ENCODE results near the gene ENO1.
"Not testable (repeated sequence)": the region's sequence is repeated elsewhere in the genome, so short reads cannot be mapped to it uniquely, and the experiment has no call there.

Gene ENO1

DNA sequence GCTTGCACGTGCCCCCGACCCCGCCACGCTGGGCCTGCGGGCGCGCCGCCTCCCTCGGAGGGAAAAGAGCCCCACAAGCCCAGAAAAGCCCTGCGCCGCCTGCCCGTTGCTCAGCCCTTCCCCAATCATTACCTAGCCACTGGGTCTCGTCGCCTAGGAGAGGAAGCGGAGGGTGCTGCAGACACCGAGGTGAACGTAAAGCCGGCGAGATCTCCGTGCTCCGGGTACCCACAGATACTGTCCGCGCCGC is at the start of gene ENO1:
TSS of gene ENO1 (minus strand) at position 239 of the 250 bp plus-strand sequence. CDS start 3,778 bp downstream, outside the sequence.
- in situ Hi-C loops (cut with HindIII; ENCODE audit: low sequenced_read_pairs) = no loop called here

DNA sequence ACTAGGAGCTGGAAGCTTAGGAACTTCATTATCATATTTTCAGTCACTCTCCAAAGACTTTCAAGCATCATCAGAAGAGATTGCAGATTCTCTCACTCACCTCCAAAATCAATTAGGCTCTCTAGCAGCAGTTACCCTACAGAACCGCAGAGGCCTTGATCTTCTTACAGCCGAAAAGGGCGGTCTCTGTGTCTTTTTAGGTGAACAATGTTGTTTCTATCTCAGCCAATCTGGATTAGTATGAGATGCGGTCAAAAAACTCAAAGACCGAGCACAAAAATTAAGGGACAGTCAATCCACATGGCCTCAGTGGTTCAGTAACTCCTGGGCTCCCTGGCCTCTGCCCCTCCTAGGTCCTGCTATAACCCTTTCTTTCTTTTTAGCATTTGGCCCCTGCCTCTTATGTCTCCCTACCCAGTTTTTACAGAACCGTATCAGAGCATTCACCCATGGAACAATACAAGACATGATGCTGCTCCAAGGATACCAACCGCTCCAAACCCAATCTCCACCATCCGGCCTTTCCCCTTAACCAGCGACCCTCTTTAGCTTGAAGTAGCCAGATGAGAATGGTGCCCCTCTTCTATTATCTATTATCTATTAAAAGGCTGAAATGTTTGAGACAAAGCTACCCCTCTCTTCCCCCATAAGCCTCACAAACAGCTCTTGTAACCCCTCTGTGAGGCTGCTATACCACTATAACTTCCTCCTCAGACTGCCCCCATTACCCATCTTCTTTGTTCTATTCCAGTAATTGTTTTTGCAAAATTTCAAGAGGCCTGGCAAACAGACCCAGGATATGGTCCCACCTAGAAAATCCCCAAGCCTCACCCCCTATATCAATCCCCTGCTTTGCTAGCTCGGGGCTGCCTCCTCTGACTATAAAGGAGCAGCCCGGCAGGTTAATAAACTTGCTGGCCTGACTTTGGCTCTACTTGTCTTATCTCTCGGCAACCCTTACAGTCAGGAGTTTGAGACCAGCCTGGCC is 48.5 kb upstream of the ENO1 start:
- in situ Hi-C loops (cut with HindIII; ENCODE audit: low sequenced_read_pairs) = no loop called here

DNA sequence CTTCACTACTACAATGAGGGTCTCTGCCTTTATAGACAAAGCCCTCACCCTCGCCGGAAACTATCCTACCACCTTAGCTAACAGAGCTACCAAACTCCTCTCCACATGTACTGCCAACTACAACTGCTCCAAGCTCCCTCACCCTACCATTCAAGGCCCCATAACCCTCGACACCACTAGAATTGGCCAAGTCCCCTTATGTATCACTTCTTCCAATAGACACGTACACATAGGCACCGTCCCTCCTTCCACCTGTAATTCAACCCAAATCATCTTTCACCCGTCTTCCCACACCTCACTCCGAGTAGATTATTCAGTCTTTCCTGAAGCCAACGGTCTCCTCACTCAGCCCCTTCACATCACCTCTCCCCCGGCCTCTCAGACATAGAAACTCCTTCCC is 47.5 kb upstream of the ENO1 start:
- in situ Hi-C loops (cut with HindIII; ENCODE audit: low sequenced_read_pairs) = no loop called here

DNA sequence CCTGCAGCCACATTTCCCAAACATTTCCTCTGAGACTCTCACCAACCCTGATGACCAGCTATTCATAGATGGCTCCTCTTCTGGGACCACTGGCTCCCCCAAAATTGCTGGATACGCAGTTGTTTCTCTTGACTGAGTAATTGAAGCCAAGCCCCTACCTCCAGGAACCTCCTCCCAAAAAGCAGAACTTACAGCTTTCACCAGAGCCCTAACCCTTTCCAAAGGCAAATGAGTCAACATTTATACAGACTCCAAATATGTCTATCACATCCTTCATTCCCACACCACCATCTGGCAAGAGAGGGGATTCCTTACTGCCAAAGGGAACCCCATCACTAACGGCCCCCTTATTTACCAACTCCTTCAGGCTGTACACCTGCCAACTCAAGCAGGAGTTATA is 46.9 kb upstream of the ENO1 start:
- in situ Hi-C loops (cut with HindIII; ENCODE audit: low sequenced_read_pairs) = no loop called here

DNA sequence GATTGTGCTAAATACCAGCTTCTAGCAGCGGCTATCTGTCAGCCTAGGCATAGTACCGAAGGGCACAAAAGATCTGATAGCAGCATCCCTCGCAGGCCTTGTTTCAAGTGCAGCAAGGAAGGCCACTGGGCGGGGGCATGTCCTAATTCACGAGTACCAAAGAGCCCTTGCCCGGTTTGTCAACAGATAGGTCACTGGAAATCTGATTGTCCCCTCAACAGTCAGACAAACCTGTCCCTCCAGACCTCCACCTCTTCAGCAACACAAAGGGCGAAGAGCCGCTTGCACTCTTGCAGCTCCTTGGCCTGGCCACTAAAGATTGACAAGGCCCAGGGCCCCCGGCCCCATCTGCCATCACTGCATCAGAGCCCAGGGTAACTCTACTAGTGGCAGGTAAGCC is 44.5 kb upstream of the ENO1 start:
- in situ Hi-C loops (cut with HindIII; ENCODE audit: low sequenced_read_pairs) = no loop called here

DNA sequence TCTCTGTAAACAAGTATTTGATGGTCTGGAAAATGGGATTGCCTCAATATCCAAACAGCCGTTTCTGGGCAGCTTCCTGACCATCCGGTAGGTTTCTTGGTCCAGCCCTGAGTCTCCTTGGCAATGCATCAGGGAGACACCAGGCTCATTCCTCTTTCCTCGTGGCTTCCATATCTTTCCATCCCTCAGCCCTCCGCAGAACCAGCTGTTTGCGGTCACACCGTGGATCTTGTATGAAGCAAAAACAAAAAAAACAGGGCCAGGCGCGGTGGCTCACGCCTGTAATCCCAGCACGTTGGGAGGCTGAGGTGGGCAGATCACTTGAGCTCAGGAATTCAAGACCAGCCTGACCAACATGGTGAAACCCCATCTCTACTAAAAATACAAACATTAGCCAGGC is 39.0 kb upstream of the ENO1 start:
- in situ Hi-C loops (cut with HindIII; ENCODE audit: low sequenced_read_pairs) = not testable (repeated sequence)

DNA sequence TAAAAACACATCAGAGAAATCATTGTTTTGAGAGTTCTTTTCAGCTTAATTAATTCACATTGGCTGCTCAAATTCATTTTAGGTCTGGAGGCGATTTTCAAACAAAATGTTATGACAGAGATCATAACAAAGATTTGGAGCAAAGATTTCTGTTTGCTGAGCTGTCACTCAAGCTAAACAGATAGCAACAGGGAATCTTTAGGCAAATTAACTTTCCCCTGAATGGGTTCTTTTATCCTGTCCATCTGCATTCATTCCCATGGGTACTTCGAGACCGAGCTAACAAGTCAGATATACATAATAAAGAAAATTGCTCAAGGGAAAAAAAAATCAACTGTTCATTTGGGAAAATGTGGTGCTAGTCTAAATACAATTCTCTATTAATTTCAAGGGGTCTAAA is 37.0 kb upstream of the ENO1 start:
- in situ Hi-C loops (cut with HindIII; ENCODE audit: low sequenced_read_pairs) = no loop called here

DNA sequence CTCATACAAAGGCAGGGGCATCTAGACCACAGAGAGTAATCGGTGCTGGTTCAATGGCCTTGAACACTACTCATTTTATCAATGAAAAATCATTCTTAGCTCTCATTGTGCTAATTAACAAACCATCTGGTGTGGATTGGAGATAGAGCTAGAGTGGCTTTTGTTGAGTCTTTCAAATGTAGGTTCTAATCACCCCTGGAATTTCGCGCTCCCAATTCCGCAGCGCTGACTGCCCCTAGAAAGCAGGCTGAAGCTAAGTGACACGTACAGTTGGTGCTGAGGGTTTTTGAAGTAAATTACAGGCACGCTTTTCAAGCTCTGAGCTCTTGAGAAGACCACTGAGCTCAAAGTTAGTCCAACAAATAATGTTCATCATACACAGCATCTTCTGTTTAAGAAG is 36.0 kb upstream of the ENO1 start:
- in situ Hi-C loops (cut with HindIII; ENCODE audit: low sequenced_read_pairs) = no loop called here

DNA sequence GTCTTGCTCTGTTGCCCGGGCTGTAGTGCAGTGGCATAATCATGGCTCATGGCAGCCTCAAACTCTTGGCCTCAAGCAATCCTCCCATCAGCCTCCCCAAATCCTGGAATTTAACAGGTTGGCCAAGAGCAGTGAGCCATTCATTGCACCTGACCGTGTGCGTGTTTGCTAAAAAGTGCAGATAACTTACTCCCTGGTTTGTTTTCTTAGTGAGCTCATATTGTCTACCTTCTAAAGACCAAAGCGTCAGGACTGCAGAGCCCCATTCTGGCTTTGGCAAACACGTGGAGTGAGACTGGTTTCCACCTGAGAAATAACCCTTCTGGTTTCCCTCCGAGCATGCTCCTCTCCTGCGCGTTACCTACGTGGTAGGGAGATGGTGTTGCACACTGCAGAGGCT is 35.0 kb upstream of the ENO1 start:
- in situ Hi-C loops (cut with HindIII; ENCODE audit: low sequenced_read_pairs) = no loop called here

DNA sequence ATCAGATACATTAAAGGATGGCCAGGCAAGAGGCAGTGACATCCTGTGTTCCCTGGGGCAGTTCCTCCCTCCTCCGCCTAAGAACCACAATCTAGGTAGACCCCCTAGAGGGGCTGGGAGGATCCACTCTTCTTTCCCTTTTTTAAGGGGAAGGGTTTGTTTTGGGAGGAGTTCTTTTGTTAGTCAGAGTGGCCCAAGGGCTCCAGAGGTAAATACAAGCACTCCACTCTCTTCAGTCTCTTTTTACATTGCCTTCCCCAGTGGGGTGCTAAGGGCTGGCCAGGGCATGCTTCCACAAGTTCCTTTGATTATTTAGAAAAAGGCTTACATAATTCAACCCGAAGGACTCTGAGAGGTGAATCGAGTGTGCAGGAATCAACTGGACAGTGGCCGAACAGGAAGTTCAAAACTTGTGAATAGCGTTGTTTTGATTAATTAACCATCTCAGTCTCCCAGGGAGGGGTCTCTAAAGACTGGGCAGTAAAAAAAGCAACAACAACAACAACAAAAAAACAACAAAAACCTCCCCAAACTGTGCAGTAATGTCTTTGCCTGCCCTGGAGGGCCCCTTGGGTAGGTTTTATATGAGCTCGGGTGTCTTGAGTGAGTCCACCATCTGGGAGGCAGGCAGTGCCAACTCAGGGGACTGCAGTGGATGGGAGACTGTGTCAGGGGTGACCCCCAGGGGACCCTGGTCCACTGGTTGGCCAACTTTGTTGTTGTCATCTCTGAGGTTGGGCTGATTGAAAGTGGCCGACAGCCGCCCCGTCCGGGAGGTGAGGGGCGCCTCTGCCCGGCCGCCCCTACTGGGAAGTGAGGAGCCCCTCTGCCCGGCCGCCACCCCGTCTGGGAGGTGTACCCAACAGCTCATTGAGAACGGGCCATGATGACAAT is 33.2 kb upstream of the ENO1 start:
- in situ Hi-C loops (cut with HindIII; ENCODE audit: low sequenced_read_pairs) = no loop called here

DNA sequence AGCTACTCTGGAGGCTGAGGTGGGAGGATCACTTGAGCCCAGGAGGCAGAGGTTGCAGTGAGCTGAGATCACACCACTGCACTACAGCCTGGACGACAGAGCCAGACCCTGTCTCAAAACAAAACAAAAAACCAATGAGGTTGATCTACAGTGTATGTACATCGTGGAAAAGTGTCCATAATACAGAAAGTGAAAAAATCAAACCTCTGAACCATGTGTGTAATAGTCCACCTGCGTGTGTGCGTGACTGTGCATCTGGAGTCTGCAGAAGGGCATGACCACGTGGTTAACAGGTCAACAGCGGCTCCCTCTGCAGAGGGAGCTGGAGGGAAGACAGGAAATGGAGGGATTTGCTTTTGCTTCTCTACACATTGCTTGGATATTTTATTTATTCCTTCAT is 32.4 kb upstream of the ENO1 start:
- in situ Hi-C loops (cut with HindIII; ENCODE audit: low sequenced_read_pairs) = no loop called here

DNA sequence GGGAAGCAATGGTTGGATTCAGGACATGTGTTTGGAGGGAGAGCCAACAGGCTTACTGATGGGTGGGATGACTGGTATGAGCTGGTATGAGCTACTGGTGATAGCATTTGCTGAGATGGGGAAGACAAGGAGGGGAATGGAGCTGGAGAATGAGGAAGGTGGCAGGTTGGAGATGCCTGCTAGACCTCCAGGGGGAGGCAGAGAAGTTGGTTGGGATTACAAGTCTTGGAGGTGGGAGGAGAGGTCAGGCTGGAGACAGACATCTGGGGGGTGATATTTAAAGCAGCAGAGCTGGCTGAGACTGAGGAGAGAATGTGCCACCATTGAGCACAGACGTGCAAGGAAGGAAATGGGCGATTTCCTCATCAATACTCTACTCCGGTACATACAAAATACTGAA is 31.8 kb upstream of the ENO1 start:
- in situ Hi-C loops (cut with HindIII; ENCODE audit: low sequenced_read_pairs) = no loop called here

DNA sequence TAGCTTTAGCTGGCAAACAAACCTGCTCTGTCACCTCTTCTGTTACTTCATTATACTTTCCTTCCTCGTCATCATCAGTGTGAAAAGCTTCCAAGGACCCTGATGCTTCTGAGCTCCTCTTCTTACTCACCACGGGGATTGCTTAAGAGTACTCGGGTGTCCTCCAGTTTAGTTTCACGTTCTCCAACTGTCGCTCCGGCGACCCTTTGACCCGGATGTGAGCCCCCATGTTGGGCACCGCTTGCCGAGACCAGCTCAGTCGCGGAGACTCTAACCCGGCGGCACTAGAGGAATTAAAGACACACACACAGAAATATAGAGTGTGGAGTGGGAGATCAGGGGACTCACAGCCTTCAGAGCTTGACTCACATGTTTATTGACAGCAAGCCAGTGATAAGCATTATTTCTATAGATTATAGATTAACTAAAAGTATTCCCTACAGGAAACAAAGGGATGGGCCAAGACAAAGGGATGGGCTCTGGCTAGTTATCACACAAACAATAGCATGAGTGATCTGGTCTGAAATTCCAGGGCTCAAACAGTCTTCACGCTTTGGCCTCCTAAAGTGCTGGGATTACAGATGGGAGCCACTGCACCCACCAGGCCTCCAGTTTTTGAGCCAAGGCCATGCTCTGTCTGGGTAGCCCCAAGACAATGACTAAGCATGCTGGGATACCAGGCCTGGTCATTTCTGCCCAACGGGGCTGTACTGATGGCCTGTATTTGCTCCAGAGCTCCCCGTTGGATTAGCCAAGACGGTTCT is 30.1 kb upstream of the ENO1 start:
- in situ Hi-C loops (cut with HindIII; ENCODE audit: low sequenced_read_pairs) = loop anchor here (5.0 kb wide), 1 partner anchor 44 kb away; no protein-coding TSS in a partner anchor

DNA sequence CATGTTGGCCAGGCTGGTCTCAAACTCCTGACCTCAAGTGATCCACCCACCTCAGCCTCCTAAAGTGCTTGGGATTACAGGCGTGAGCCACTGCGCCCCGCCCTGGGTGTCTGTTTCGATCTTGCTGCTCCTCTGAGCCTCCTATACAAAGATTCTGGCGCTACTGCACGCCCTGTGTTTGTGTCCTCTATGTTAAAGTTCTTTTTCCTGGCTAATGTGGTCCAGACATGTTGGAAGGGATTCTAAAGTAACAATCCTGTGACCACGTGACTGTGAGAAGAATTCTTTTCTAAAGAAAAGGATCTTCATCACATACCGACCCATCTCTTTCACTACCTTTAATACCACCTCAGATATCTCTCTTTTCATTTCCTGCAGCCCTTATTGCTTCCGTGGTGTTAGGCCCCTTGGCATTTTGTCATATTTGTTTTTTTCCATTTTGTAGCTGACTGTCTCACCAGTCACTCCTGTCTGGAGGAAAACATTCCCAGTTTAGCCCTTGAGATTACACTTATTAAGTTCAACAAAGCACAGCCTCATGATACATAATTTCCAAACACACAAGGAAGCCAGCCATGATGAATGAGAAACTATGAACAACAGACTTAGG is 27.2 kb upstream of the ENO1 start:
- in situ Hi-C loops (cut with HindIII; ENCODE audit: low sequenced_read_pairs) = loop anchor here (5.0 kb wide), 1 partner anchor 47 kb away; no protein-coding TSS in a partner anchor

DNA sequence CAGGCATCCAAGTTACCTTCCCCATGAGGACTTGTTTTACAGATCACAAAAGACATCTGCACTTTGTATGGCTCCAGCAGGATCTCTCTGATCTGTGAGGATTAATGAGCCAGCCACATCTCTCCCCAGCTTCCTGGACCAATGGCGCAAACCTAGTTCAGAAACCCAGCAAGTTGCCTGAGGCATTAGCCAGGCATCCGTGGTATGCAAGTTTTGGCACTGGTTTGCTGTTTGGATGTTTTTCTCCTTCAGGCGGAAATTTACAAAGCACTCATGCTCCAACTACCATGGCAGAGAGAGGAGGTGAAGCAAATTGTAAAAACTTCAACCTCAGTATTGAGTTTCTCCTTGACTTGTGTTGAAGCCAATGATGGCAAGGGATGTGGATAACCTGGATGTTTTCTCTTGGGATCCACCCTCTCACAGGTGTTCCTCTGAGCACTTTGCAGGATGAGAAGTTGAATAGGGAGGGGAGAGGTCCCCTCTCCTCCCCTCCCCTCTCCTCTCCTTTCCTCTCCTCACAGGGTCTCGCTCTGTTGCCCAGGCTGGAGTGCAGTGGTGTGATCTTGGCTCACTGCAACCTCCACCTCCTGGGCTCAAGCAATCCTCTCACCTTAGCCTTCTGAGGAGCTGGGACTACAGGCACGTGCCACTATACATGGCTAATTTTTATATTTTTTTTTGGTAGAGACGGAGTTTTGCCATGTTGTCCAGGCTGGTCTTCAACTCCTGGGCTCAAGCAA is 25.6 kb upstream of the ENO1 start:
- in situ Hi-C loops (cut with HindIII; ENCODE audit: low sequenced_read_pairs) = no loop called here

DNA sequence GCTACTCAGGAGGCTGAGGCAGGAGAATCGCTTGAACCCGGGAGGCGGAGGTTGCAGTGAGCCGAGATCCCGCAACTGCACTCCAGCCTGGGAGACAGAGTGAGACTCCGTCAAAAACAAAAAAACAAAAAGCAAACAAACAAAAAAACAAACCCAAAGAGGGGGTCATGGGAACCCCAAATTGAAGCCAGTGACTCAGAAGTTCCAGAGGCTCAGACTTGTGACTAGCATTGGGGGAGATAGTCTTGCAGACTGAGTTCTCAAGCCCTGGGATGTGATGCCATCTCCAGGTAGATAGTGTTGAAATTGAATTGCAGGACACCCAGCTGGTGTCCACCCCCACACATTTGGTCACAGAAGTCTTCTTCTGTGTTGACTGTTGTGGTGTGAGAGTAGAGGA is 24.9 kb upstream of the ENO1 start:
- in situ Hi-C loops (cut with HindIII; ENCODE audit: low sequenced_read_pairs) = no loop called here

DNA sequence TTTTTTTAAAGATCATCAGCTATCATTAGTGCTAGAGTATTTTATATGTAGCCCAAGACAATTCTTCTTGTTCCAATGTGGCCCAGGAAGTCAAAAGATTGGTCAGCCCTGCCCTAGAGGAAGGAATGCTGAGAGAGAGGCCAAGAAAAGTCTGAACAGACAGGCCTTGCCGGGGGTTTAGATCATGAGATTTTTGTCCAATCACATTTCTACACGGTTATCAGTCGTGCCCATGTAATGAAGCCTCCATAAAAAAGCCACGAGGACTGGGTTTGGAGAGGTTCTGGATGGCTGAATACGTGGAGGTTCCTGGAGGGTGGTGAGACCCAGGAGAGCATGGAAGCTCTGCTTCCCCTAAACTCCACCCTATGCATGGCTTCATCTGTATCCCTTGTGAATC is 24.3 kb upstream of the ENO1 start:
- in situ Hi-C loops (cut with HindIII; ENCODE audit: low sequenced_read_pairs) = no loop called here

DNA sequence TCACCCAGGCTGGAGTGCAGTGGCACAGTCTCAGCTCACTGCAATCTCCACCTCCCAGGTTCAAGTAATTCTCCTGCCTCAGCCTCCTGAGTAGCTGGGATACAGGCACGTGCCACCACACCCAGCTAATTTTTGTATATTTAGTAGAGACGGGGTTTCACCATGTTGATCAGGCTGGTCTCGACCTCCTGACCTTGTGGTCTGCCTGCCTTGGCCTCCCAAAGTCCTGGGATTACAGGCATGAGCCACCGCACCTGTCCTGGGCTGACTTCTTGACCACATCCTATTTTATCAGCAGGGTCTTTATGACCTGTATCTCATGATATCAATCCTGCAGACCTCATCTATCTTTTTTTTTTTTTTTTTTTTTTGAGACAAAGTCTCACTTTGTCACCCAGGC is 22.2 kb upstream of the ENO1 start:
- in situ Hi-C loops (cut with HindIII; ENCODE audit: low sequenced_read_pairs) = not testable (repeated sequence)

DNA sequence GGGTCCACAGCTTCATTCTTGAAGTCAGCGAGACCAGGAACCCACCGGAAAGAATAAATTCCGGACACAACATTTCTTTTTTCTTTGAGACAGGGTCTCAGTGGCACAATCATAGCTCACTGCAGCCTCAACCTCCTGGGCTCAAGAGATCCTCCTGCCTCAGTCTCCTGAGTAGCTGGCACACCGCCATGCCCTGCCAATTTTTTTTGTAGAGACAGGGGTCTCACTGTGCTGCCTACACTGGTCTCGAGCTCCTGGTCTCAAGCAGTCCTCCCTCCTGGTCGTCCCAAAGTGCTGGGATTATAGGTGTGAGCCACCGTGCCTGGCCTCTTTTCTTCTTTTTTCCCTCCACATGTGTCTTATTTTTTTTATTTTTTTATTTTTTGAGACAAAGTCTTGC is 20.6 kb upstream of the ENO1 start:
- in situ Hi-C loops (cut with HindIII; ENCODE audit: low sequenced_read_pairs) = no loop called here

DNA sequence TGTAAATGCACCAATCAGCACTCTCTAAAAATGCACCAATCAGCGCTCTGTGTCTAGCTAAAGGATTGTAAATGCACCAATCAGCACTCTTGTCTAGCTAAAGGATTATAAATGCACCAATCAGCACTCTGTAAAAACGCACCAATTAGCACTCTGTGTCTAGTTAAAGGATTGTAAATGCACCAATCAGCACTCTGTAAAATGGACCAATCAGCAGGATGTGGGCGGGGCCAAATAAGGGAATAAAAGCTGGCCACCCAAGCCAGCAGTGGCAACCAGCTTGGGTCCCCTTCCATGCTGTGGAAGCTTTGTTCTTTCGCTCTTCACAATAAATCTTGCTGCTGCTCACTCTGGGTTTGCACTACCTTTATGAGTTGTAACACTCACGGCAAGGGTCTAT is 19.9 kb upstream of the ENO1 start:
- in situ Hi-C loops (cut with HindIII; ENCODE audit: low sequenced_read_pairs) = not testable (repeated sequence)

Data from endothelial cell of hepatic sinusoid (primary cell).